HepG2 (cell line): ENCODE results near the gene ACKR3. TPM values are rescaled to one million over a fixed set of nuclear protein-coding genes. Genes with fewer than 3 reads are reported as not detected.

Source experiments
- ATAC-seq: fragments of 200-7000 bp; cut with Tn5 transposase; 3 replicates; pipeline ENCODE4 v1.9.1; 2020; ENCODE audit warnings: mild to moderate bottlenecking, moderate library complexity
- BruUV-seq: library from RNA; stranded (reverse); fragments of 400-500 nt; replicated peaks from 2 replicates; lab custom pipeline; 2021; lab: Mats Ljungman, UMichigan
- CTCF ChIA-PET: fragments of 300-600 bp; formaldehyde crosslinking; extraction: SDS; loops from one replicate; lab custom pipeline; 2021; ENCODE audit warnings: low total read pairs, inconsistent platforms, low intra/inter-chr PET ratio; lab: Yijun Ruan, JAX
- POLR2A ChIA-PET: fragments of 350-600 bp; sonication (Branson Sonifier 250); formaldehyde crosslinking; loops from one replicate; lab custom pipeline; 2020; ENCODE audit warnings: antibody characterized with exemption, inconsistent platforms; lab: Yijun Ruan, JAX
- DNase-seq: peaks from one replicate; pipeline ENCODE4 v3.0.0-alpha.2; 2015; ENCODE audit warnings: low spot score
- FAIRE-seq: peaks from 3 replicates; lab custom pipeline; 2011; peaks lifted over from hg19 to GRCh38; lab: Jason Lieb, UNC
- H2AFZ ChIP-seq: one replicate; pipeline ENCODE4 v1.6.1; 2011; ENCODE audit warnings: low read length, inconsistent platforms
- H3K27ac ChIP-seq: fragments of 300-600 bp; 3 replicates; pipeline ENCODE4 v1.8.0; 2011; ENCODE audit warnings: mixed run types, mild to moderate bottlenecking, mixed read lengths, low read length, inconsistent platforms; ENCODE audit not compliant: insufficient read depth; ENCODE audit errors: extremely low read length
- H3K27me3 ChIP-seq, 2 experiments: fragments of 200-600 bp in 1 of 2; 2 replicates in 1 of 2; 3 replicates in 1 of 2; pipeline versions ENCODE4 v1.6.0 to v1.8.0; 2011; ENCODE audit warnings: low read length in 2 of 2, mild to moderate bottlenecking in 2 of 2, moderate library complexity in 2 of 2, inconsistent platforms in 1 of 2; ENCODE audit not compliant: insufficient read depth in 2 of 2, control insufficient read depth in 1 of 2
- H3K36me3 ChIP-seq, 2 experiments: fragments of 200-600 bp in 1 of 2; replicated peaks in 1 of 2; 2 replicates in 1 of 2; 3 replicates in 1 of 2; pipeline versions ENCODE4 v1.5.1 to v1.8.0; 2011; ENCODE audit warnings: low read length in 2 of 2, inconsistent platforms in 1 of 2; ENCODE audit not compliant: insufficient read depth in 2 of 2, control insufficient read depth in 1 of 2
- H3K4me1 ChIP-seq: 2 replicates; pipeline ENCODE4 v1.5.1; 2012; ENCODE audit warnings: low read length, inconsistent platforms; ENCODE audit not compliant: insufficient read depth
- H3K4me2 ChIP-seq: 2 replicates; pipeline ENCODE4 v1.6.0; 2011; ENCODE audit warnings: low read depth, low read length, inconsistent platforms
- H3K4me3 ChIP-seq, 3 experiments: fragments of 200-600 bp in 1 of 3; sonication (generic), shearing (Covaris generic) in 1 of 3; replicated peaks in 1 of 3; 2 replicates each; pipeline ENCODE4 v1.5.1; 2011 to 2016; ENCODE audit warnings: low read length in 3 of 3, inconsistent platforms in 2 of 3, low read depth in 2 of 3, mild to moderate bottlenecking in 2 of 3, control low read depth in 1 of 3, mixed read lengths in 1 of 3; ENCODE audit not compliant: insufficient read depth in 1 of 3
- H3K79me2 ChIP-seq: one replicate; pipeline ENCODE4 v1.6.1; 2011; ENCODE audit warnings: low read length, inconsistent platforms; ENCODE audit not compliant: insufficient read depth
- H3K9ac ChIP-seq: 2 replicates; pipeline ENCODE4 v1.6.0; 2011; ENCODE audit warnings: mild to moderate bottlenecking, low read depth, low read length, inconsistent platforms; ENCODE audit not compliant: insufficient read depth
- H3K9me3 ChIP-seq: 2 replicates; pipeline ENCODE4 v1.5.1; 2012; ENCODE audit warnings: mild to moderate bottlenecking, low read length
- H4K20me1 ChIP-seq: 2 replicates; pipeline ENCODE4 v1.6.0; 2011; ENCODE audit warnings: inconsistent platforms, mild to moderate bottlenecking, low read length, moderate library complexity; ENCODE audit not compliant: insufficient read depth
- ATF5 ChIP-seq: sonication (generic); formaldehyde crosslinking; IDR thresholded peaks from 2 replicates; pipeline ENCODE4 v1.4.0; 2020; ENCODE audit warnings: mild to moderate bottlenecking, low read depth, missing genetic modification reagents
- CREBL2 ChIP-seq: sonication (generic); formaldehyde crosslinking; IDR thresholded peaks from 2 replicates; pipeline ENCODE4 v1.8.1; 2023; ENCODE audit warnings: missing genetic modification reagents, mild to moderate bottlenecking, borderline replicate concordance
- GTF2F1 ChIP-seq: fragments of 150-350 bp; IDR thresholded peaks from 2 replicates; pipeline ENCODE4 v1.6.1; 2014; ENCODE audit warnings: low read length
- JARID2 ChIP-seq: sonication (generic); formaldehyde crosslinking; IDR thresholded peaks from 2 replicates; pipeline ENCODE4 v1.8.1; 2023; ENCODE audit warnings: missing genetic modification reagents, inconsistent platforms; ENCODE audit not compliant: insufficient replicate concordance
- KMT2B ChIP-seq: IDR thresholded peaks from 2 replicates; pipeline ENCODE4 v1.6.1; 2016; ENCODE audit warnings: missing genetic modification reagents, missing compliant biosample characterization
- LBX2 ChIP-seq: sonication (generic); formaldehyde crosslinking; IDR thresholded peaks from 2 replicates; pipeline ENCODE4 v1.5.0; 2020; ENCODE audit warnings: missing genetic modification reagents, mild to moderate bottlenecking, borderline replicate concordance
- MNT ChIP-seq: fragments of 450-650 bp; IDR thresholded peaks from 2 replicates; pipeline ENCODE4 v1.6.1; 2016
- TOPORS ChIP-seq: sonication (generic); formaldehyde crosslinking; IDR thresholded peaks from 2 replicates; pipeline ENCODE4 v1.8.0; 2023; ENCODE audit warnings: mild to moderate bottlenecking, missing genetic modification reagents
- ZNF234 ChIP-seq: sonication (generic); formaldehyde crosslinking; conservative IDR thresholded peaks from 2 replicates; pipeline ENCODE4 v1.5.1; 2020; ENCODE audit warnings: mild to moderate bottlenecking, missing genetic modification reagents
- ZNF256 ChIP-seq: sonication (generic); formaldehyde crosslinking; conservative IDR thresholded peaks from 2 replicates; pipeline ENCODE4 v1.4.0; 2020; ENCODE audit warnings: missing genetic modification reagents
- ZNF605 ChIP-seq: sonication (generic); formaldehyde crosslinking; IDR thresholded peaks from 2 replicates; pipeline ENCODE4 v1.8.0; 2022; ENCODE audit warnings: mild to moderate bottlenecking, missing genetic modification reagents
- ZNF773 ChIP-seq: sonication (generic); formaldehyde crosslinking; IDR thresholded peaks from 2 replicates; pipeline ENCODE4 v1.4.0; 2020; ENCODE audit warnings: missing genetic modification reagents, borderline replicate concordance
- WGBS: methylation state at CpG from one replicate; pipeline ENCODE4 v1.1.6; 2017; ENCODE audit warnings: low lambda C conversion rate; 5-methylcytosine and 5-hydroxymethylcytosine counted together
- in situ Hi-C: cut with HindIII; loops from 2 replicates; pipeline ENCODE4 v1.10.0; 2017; ENCODE audit warnings: low pct_unique_long_range_greater_than_20kb; ENCODE audit not compliant: extremely low pct_ligation_motif_present
- intact Hi-C: fragments of 100-400 bp; cut with micrococcal nuclease; formaldehyde crosslinking; loops from one replicate; pipeline ENCODE4 v1.10.0; 2022; ENCODE audit not compliant: unreplicated experiment
- polyA plus RNA-seq, 8 experiments: library from polyadenylated mRNA; depleted of rRNA in 3 of 8; stranded (reverse) in 7 of 8; unstranded in 1 of 8; fragments of >200 nt; fragmentation: Illumina TruSeq in 4 of 8; extraction: Trizol in 4 of 8; gene quantifications; 2 replicates each; pipeline versions ENCODE4 v1.2.1 to v1.2.3, GENCODE V29; 2011 to 2016; ENCODE audit warnings: low read depth in 4 of 8, missing spikeins in 1 of 8, mixed read lengths in 1 of 8; ENCODE audit not compliant: insufficient read depth in 1 of 8
- total RNA-seq, 5 experiments: library from RNA; depleted of rRNA; stranded (reverse); fragments of >200 nt; fragmentation: Illumina TruSeq; extraction: Trizol; gene quantifications; 2 replicates each; pipeline ENCODE4 v1.2.3, GENCODE V29; 2016; ENCODE audit warnings: low read depth in 1 of 5

The ACKR3 gene
- total and polyA plus RNA-seq, 2 of the 13 experiments (the other 11 are each of a cell fraction or from before 2014, with no cell fraction given): not detected

- CTCF ChIA-PET: no interaction called here
- Histone ChIP-seq H3K9ac (no peak overlapping the region), H3K27me3 (peaks cover 0 to 36% of the 10 kb centered on the region in 2 experiments; a peak in 4 of 5 replicates), H3K27ac (no peak overlapping the region), H3K9me3 (no peaks in the 10 kb centered on the region), H3K4me3 (no peak overlapping the region), H3K79me2 (no peaks in the 10 kb centered on the region), H4K20me1 (no peaks in the 10 kb centered on the region), H3K36me3 (no peaks in the 10 kb centered on the region), H3K4me2 (no peak overlapping the region), H3K4me1 (no peaks in the 10 kb centered on the region), H2AFZ (no peak overlapping the region)
- BruUV-seq: no TSS peak
- in situ Hi-C loops (no loop called here), intact Hi-C loops (no loop called here)
- POLR2A ChIA-PET: no interaction called here
- whole genome bisulfite sequencing: 72% methylated on average over 7 of the region's 8 CpGs
- FAIRE-seq (no peak), ATAC-seq (no peak), DNase-seq (no peak)
- TF ChIP-seq GTF2F1 (no peak), TOPORS (CRISPR knock-in tag) (no peak), ZNF256 (no peak), ZNF773 (CRISPR knock-in tag) (no peak), ATF5 (CRISPR knock-in tag) (no peak), KMT2B (CRISPR knock-in tag) (no peak), ZNF234 (CRISPR knock-in tag) (no peak), JARID2 (CRISPR knock-in tag) (no peak), LBX2 (CRISPR knock-in tag) (no peak), MNT (no peak), ZNF605 (CRISPR knock-in tag) (no peak), CREBL2 (CRISPR knock-in tag) (no peak)
Measured at GRCh38 chr2:236550290-236550689, 19.3 kb upstream of the ACKR3 start.
